Measurements from ENCODE around the gene SPATC1L. TPM values are rescaled to one million over a fixed set of nuclear protein-coding genes. Genes with fewer than 3 reads are reported as not detected.
"Not testable (repeated sequence)": the region's sequence is repeated elsewhere in the genome, so short reads cannot be mapped to it uniquely, and the experiment has no call there.

Gene SPATC1L
- polyA plus RNA-seq, 2 of the 4 experiments (the other 2 are of a cell fraction), result 0.14 TPM; not detected in 1

- TF ChIP-seq HMGXB4 (CRISPR knock-in tag; IDR thresholded peaks at IDR 0.05; ENCODE audit: borderline replicate concordance) (no peak), MAZ (IDR thresholded peaks at IDR 0.05; ENCODE audit: borderline replicate concordance, low read depth, low read length) (no peak), MAFK (IDR thresholded peaks at IDR 0.05; ENCODE audit: partially characterized antibody) (no peak)
Observed at GRCh38 chr21:46171585-46171984, 12.7 kb downstream of the SPATC1L start (continued).

- CTCF ChIA-PET, POLR2A ChIA-PET: not testable (repeated sequence)
Observed at GRCh38 chr21:46170436-46171193, 13.6 kb downstream of the SPATC1L start.

GRCh38 chr21:46168659-46169386, 15.4 kb downstream of the SPATC1L start:
- WGBS (ENCODE audit: missing lambda C conversion rate), result 23% methylated on average over 8 of the region's 8 CpGs
- Histone ChIP-seq H3K4me3 (no peak overlapping the region), H3K9me3 (no peaks in the 10 kb centered on the region), H3K4me1 (no peaks in the 10 kb centered on the region), H3K27ac (no peak overlapping the region), H3K4me2 (no peak overlapping the region)
- no peak for DNase-seq (ENCODE audit: low read depth in 1 of 2, low spot score in 1 of 2)
- FAIRE-seq, result no peak
- ATAC-seq, result peak; percentile 25 to 72; a peak in 4 of 6 replicates
- ChIA-PET CTCF (no interaction called here), POLR2A (no interaction called here)
- TF ChIP-seq CTCF (IDR thresholded peaks at IDR 0.05), result no peak
- no peak for TF ChIP-seq KDM5A (IDR thresholded peaks at IDR 0.05)

More at GRCh38 chr21:46170436-46171193, 13.6 kb downstream of the SPATC1L start:
- not testable (repeated sequence) for H3K9me3 ChIP-seq; DNase-seq (ENCODE audit: low read depth in 1 of 2, low spot score in 1 of 2); H3K27ac ChIP-seq; H3K4me2 ChIP-seq; FAIRE-seq; H3K4me1 ChIP-seq; H3K4me3 ChIP-seq; ATAC-seq
- WGBS (ENCODE audit: missing lambda C conversion rate), result 88% methylated on average over 1 of the region's 1 CpG

- FAIRE-seq, result no peak
- no peak overlapping the region for H3K4me3 ChIP-seq
- POLR2A ChIA-PET, result no interaction called here
- no peaks in the 10 kb centered on the region for H3K9me3 ChIP-seq
- 58% methylated on average over 4 of the region's 14 CpGs for WGBS (ENCODE audit: missing lambda C conversion rate)
- CTCF ChIA-PET, result no interaction called here
- H3K4me2 ChIP-seq, result no peak overlapping the region
- TF ChIP-seq CEBPB (IDR thresholded peaks at IDR 0.05) (no peak), HES2 (IDR thresholded peaks at IDR 0.05) (no peak)
- no peak overlapping the region for H3K27ac ChIP-seq
- no peak for ATAC-seq
- no peak for DNase-seq (ENCODE audit: low read depth in 1 of 2, low spot score in 1 of 2)
- no peaks in the 10 kb centered on the region for H3K4me1 ChIP-seq
Observed at GRCh38 chr21:46168238-46168637, 16.0 kb downstream of the SPATC1L start.

- ChIA-PET POLR2A (no interaction called here), CTCF (no interaction called here)
- no peak for TF ChIP-seq ZNF302 (CRISPR knock-in tag; IDR thresholded peaks at IDR 0.05)
- TF ChIP-seq NR3C1 (IDR thresholded peaks at IDR 0.05), result no peak
- no peak for FAIRE-seq
- no peak for ATAC-seq
- DNase-seq (ENCODE audit: low read depth in 1 of 2, low spot score in 1 of 2), result no peak
- Histone ChIP-seq H3K4me1 (0 out of 3 replicates have a peak, but pooled peaks cover 4% of the 10 kb centered on the region), H3K9me3 (no peaks in the 10 kb centered on the region), H3K4me3 (no peak overlapping the region), H3K4me2 (no peak overlapping the region), H3K27ac (no peak overlapping the region)
Observed at GRCh38 chr21:46165098-46165497, 19.2 kb downstream of the SPATC1L start.
